ENCODE measurements around the gene SMG6.

SMG6 gene

DNA sequence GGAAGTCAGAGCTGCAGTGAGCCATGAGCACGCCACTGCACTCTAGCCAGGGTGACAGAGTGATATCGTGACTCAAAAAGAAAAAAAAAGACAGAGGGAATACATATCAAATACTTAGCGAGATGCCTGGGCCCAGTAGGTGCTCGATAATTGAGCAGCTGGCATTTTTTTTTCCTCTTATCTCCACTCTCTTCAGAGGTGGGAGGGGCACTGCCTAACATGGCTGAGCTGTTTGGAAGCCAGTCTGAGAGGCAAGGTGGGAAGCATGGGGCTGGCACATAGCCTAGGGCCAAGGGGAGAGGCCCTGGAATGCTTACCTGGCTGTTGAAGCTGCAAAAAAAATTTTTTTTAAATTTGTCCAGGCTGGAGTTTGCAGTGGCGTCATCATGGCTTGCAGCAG lies 210.2 kb downstream of the SMG6 start:
- no peak for DNase-seq

DNA sequence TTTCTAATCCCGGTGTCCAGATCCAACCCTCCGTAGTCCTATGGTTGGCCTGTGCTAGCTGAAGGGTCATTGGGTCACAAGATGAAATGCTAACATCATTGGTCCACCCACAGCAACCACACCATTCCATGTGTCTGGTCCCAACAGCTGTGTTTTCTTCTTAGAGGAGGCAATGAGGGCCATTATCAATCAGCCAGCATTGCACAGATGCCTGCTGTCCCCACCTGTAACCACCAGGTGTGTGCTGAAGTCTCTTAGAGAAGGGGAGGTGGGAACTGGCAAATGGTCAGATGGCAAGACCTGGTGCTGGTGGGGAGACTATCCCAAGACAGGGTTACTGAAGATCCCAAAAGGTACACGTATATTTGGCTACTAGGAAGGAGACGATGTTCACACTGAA lies 211.3 kb downstream of the SMG6 start:
- DNase-seq = no peak

GRCh38 chr17:2090804-2091534 lies 212.6 kb downstream of the SMG6 start:
- DNase-seq = no peak

- no peak for DNase-seq
Observed at GRCh38 chr17:2090210-2090641, 213.4 kb downstream of the SMG6 start.

GRCh38 chr17:2089021-2089422 lies 214.6 kb downstream of the SMG6 start:
- DNase-seq = no peak

DNA sequence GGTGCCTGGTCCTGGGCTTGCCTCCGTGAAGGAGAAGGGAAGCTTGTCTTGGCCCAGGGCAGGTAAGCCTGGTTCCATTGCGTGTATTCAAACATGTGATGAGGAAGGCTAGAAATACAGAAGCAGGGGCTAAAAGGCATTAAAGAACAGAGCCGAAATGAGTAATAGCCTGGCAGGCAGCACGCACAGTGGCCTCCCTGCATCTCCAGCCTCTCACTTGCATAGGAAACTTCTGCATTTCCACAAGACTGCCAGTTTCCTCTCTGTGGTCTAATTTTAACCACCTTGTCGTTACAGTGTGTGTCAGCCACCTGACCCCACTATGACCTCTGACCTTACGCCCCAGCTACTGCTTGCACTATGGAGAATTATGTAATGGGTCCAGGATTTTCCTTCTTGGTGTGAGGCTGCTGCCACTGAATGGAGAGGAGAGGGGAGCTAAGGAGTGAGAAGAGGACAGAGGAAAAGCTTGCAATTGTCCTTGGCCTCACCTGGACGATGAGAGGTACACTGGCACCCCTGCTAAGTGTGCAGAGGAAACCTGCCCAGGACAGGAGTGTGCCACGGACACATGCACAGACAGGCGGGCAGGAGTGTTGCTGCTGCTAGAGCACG lies 215.9 kb downstream of the SMG6 start:
- no peak for DNase-seq

- DNase-seq = no peak
Observed at GRCh38 chr17:2086306-2086705, 217.3 kb downstream of the SMG6 start.

GRCh38 chr17:2085648-2085949 lies 218.0 kb downstream of the SMG6 start:
- DNase-seq = no peak

DNA sequence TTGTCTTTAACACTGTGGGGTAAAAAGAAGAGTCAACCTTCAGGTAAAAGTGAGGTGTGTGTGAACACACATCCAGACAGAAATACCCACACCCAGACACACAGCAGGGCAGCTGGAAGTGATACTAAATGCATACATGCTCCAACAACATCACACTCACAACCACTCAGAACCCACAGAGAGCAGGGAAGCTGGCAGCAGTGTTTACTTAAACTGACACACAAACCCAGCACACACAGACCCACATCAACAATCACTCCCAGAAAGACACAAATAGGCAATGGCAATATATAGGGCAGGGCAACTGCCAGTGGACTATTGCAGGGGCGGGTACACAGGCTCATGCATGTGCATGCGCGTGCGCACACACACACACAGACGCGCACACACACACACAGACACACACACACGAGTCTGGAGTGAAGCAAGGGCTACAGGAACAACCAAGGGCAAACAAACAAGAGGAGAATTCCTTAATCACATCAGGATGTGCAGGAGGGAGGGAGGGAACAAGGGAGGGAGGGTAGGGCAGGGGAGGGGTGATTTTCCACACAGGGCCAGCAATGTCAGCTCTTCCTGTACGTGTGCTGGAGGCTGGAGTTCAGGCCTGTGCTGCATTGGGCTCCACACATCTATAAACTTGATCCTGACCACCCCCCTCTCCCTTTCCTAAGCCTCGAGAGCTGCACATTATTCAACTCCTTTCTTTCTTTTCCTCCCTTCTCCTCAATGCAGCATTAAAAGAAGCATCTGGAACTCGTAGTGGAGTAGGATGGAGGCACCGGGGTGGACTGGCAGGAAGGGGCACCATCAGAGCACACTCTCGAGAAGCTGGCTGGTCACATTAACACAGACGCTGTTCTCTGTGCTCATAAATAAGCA lies 218.6 kb downstream of the SMG6 start:
- DNase-seq = no peak

- no peak for DNase-seq
Observed at GRCh38 chr17:2084036-2084765, 219.4 kb downstream of the SMG6 start.

- DNase-seq = no peak
Observed at GRCh38 chr17:2083613-2084035, 220.0 kb downstream of the SMG6 start.

- no peak for DNase-seq
Observed at GRCh38 chr17:2082003-2082781, 221.4 kb downstream of the SMG6 start.

- DNase-seq = no peak
Observed at GRCh38 chr17:2081564-2081963, 222.0 kb downstream of the SMG6 start.

DNA sequence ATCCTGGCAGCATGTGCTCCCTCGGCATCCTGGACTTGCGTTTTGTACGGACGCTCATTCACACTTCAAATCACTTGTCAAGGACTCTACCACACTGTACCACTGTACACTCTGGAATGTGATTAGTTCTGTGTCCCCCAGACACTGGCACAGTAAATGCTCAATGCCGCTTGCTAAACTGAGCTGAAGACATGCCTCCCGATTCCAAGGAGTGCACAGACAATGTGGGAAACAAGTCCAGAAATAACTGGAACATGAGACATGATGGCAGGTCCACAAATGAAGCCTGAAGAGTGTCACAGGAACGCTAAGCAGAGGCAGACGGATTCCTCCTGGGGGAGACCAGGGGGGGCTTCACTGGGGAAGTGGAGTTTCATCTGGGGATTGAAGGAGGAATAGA lies 226.5 kb downstream of the SMG6 start:
- no peak for DNase-seq

DNA sequence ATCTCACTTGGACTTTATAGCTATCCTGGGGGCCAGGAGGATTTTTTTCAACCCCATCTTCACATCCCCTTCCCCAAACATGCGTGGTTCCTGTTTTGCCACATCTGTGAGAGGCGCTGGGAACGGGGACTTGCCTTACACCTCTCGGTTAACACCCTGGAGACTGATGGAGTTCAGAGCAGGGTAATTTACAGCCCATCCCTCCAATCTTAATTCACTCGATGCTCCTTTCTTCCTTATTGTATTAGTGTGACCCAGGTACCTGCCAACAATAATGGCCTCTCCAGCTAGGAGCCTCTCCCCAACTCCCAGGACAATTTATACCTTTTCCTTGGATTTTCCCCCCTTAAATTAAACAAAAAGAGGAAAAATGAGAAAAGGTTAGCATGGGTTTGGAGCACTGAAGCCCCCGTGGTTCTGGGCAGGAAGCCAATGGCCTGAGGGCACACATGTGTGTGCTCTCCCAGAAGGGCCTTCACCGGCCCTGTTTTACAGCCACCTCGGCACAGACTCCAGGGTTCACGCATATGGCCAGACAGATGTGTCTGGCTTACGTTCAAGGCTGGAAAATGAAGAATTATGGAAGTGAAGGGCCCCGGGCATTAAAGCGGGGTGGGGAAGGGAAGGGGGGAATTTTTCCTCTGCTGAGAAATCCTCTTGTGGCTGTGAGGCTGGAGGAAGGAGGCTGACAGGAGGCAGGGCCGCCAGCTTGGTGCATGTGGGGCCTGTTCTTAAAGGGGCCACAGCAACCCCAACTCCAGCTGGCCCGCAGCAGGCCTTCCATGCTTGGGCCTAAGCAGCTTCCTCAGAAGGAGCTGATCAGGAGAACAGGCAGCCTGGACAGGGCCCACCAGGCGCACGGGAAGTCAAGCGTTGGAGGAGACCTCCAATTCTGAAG lies 227.2 kb downstream of the SMG6 start:
- no peak for DNase-seq

GRCh38 chr17:2075336-2076086 lies 228.1 kb downstream of the SMG6 start:
- DNase-seq = no peak

DNA sequence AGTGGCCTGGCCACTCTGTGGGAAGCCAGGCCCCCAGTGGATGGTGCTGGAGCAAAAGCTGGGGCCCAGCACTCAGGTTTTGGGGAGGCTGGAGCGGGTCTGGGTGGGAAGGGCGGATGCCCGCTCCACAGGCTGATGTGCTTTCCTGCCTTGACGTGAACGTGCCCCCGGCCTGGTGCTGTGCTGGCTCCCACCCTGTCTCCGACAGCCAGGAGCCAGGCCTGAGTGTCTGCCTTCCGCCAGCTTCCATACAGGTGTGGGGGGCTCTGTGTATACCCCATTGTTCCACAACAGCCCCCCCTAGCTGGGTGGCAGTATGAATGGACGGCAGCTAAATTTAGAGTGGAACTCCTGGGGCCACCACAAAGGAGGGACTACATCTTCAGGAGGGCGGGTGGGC lies 228.7 kb downstream of the SMG6 start:
- no peak for DNase-seq

DNA sequence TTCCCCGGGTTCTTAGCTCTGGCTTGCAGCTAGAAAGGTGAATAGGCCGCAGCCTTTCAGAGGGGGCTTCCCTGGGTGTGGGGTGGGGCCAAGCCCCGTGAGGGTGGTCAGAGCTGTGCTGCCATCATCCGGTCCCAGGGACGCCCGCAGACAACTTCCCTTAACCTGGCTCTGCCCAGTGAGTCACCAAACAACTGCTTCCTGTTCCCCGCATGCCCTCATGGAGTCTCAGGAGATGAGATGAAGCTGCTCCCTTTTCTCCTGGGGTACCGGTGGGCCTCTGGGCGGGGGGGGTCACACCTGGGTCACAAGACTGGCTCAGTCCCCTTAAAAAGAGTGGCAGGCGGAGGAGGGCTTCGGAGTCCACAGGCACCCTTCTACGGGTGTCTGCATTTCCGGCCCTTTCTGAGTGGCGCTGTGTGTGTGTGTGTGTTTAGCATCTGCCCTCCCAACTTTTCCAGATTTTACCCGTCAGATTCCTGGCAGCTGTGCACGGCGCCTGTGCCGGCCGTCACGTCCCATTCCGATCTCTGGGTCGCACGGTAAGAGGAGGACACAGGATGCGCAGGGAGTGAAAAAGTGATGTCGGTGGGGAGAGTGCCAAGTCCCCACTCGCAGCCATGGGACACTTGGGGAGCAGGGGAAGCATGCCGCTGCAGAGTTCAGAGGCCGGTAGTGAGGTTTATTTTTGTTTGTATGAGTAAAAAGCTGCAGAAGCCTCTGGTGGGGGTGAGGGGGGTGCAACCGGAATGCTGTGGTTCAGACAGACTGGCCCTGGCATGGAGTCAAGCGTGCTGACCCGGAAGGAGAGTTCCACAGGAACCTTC lies 231.9 kb downstream of the SMG6 start:
- DNase-seq = no peak

DNA sequence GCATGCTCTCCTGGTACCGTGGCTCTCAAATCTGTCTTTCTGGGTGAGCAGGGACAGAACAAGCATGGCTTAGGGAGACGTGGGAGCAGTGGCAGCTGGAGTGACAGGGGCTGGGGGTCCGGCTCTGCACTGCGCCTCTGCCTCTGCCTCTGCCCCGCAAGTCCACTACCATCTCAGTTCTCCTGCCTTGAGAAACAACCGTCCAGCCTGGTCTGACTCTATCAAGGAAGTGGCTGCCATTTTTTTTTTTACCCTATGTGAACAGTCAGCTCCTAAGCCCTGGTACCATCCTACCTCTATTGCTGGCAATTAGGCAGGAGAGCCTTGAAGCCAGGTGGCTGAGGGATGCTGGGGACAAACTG lies 232.6 kb downstream of the SMG6 start:
- no peak for DNase-seq

All from NCI-H1092 (cell line).